ENCODE results near the gene NKD1.
A peak's percentile ranks its signal among the peaks of the same experiment; 100 is the strongest.

NKD1 gene

GRCh38 chr16:50676684-50677225 is 128.6 kb downstream of the NKD1 start:
- no peak for DNase-seq

GRCh38 chr16:50677351-50677750 is 129.2 kb downstream of the NKD1 start:
- DNase-seq, result no peak

GRCh38 chr16:50678531-50678930 is 130.3 kb downstream of the NKD1 start:
- no peak for DNase-seq

DNA sequence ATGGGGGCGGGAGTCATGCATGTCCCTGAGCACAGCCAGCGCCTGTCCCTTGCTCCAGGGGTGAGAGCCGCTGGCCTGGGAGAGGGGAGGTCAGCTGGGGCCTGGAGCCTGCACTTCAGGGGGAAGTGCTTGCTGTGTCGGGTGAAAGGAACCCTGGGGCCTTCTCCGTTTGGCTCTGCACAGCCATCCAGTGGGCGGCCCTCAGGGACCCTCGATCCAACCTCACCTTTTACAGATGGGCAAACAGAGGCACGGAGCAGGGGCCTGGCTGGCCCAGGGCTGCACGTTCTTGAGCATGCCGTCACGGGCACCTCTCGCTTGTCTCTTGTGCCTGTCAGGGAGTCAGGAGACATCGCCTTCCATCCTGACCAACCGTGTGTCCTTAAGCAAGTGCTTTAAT is 131.1 kb downstream of the NKD1 start:
- no peak for DNase-seq

GRCh38 chr16:50679676-50680555 is 131.7 kb downstream of the NKD1 start:
- DNase-seq, result no peak

- no peak for DNase-seq
Measured at GRCh38 chr16:50680556-50680893, 132.3 kb downstream of the NKD1 start.

- DNase-seq, result no peak
Measured at GRCh38 chr16:50681021-50681885, 133.1 kb downstream of the NKD1 start, which contains the start of gene SNX20. Gene SNX20, minus strand, starts transcription at chr16:50681312. Its CDS starts 3,786 bp downstream, at chr16:50677526.

DNA sequence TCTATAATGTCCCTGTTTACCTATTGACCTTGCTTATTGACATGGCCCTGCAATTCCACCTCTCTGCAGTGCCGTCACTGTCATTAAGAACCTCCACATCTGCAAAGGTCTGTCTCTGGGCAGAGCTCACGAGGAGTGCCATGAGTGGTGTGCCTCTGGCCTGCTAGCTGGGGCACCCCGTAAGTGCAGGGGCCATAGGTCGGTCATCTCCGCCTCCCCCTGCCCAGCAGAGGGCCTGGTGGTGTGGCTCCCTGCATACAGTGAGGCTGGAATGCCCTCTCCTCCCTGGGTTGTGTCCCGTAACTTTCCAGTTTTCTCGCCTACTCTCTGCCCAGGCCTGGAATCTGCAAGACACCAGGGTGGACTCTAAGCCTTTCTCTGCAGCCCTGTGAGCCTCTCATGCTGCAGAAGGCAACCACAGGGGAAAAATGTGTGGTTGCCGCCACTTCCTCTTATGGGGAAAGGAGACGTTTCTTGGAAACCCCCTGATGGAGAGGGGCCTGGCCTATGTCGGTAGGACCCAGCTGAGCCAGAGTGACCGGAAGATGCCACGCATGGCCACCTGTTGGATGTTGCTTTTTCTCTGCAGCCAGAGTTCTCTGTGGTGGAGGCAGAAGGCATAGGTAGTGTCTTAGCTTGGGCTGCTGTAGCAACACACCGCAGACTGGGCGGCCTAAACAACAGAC is 135.6 kb downstream of the NKD1 start:
- DNase-seq, result no peak

- no peak for DNase-seq
Measured at GRCh38 chr16:50684823-50685461, 136.7 kb downstream of the NKD1 start.

DNA sequence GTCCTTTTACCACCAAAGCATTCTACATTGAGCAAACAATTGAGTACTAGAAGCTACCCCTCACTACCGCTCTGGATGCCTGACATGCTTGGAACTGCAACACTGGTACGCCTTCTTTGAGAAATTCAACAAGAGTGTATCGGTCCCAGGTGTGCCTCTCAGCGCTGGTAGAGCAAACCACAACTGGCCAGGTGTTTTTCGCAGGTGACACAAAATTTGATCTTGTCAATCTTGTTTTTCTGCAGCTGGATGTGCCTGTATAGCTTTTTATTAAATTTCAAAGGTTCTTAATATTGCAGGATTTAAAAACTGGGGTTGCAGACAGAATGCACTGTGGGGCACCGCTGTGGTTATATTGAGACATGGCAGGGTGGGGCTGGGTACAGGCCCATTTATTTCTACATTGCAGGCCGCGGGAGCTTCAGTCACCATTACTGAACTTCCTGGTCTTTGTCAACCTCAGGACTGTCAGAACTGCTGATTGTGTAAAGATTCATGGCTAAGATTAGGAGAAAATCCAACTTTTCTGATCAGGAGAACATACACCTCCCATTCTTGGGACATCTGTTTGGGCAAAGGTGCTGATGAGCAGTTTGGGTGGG is 137.4 kb downstream of the NKD1 start:
- no peak for DNase-seq

- DNase-seq, result no peak
Measured at GRCh38 chr16:50688083-50688482, 139.9 kb downstream of the NKD1 start.

DNA sequence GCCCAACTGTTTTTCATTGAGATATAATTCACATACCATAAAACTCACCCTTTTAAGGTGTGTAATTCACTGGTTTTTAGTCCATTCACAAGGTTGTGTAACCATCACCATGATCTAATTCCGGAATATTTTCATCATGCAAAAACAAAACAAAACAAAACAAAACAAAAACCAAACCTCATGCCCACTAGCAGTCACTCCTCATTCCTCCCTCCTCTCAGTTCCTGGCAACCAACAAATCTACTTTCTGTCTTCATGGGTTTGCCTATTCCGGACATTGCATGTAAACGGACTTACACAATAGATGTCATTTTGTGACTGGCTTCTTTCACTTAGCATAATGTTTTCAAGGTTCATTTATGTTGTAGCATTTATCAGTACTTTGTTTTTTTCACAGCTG is 140.7 kb downstream of the NKD1 start:
- DNase-seq, result no peak

DNA sequence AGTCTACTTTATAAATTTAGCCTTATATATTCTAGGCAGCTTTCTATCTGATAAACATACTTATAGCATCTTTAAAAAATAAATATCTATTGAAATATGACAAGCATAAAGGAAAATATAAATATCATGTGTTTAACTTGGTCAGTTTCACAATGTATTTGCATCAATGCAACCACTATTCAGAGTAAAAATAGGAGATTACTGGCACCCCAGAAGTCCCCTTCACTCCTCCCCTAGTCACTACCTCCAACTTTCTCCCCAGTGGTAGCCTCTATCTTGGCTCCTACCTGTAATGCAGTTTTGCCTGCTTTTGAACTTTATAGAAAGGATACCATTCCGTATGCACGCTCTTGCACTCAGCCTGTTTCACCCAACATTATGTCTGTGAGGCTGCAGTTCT is 142.0 kb downstream of the NKD1 start:
- DNase-seq, result no peak

DNA sequence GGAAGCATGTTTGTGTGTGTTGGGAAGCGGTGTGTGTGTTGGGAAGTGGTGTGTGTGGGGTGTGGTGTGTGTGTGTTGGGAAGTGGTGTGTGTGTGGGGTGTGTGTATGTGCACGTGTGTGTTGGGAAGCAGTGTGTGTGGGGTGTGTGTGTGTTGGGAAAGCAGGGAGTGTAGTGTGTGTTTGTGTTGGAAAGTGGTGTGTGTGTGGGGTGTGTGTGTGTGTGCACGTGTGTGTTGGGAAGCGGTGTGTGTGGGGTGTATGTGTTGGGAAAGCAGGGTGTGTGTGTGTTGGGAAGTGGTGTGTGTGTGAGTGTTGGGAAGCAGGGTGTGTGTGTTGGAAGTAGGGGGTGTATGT is 144.4 kb downstream of the NKD1 start:
- no peak for DNase-seq

DNA sequence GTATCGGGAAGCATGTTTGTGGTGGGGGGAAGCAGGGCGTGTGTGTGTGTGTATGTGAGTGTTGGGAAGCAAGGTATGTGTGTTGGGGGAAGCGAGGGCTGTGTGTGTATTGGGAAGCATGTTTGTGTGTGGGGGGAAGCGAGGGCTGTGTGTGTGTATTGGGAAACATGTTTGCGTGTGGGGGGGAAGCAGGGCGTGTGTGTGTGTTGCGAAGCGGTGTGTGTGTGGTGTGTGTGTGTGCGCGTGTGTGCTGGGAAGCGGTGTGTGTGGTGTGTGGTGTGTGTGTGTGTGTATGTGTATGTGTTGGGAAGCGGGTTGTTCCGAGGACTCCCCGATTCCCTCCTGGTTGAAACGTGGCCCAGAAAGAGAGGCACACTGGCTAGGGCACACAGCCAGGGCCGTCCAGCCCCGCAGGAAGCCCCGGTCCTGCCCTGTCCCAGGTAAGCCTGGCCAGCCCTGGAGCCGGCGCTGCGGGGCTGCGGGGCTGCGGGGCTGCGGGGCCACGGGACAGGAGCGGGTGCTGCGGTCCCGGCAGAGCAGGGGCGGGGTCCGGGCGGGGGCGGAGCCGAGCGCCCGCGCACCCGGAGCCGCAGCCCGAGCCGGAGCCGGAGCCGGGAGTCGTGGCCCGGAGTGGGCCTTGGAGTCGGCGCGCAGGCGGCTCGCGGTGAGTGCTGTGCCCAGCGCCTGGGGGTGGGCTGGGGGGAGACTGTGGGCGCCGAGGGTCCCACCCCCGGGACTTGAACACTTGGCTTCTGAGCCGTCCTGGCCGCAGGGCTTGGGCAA is 145.0 kb downstream of the NKD1 start, which contains the start of gene NOD2:
Gene NOD2 (plus strand): TSS at position 608 of the 783 bp plus-strand sequence. CDS start 5,890 bp downstream, outside the sequence.
- no peak for DNase-seq

GRCh38 chr16:50694206-50694605 is 146.0 kb downstream of the NKD1 start:
- no peak for DNase-seq

GRCh38 chr16:50695017-50696000 is 147.1 kb downstream of the NKD1 start:
- no peak for DNase-seq

DNA sequence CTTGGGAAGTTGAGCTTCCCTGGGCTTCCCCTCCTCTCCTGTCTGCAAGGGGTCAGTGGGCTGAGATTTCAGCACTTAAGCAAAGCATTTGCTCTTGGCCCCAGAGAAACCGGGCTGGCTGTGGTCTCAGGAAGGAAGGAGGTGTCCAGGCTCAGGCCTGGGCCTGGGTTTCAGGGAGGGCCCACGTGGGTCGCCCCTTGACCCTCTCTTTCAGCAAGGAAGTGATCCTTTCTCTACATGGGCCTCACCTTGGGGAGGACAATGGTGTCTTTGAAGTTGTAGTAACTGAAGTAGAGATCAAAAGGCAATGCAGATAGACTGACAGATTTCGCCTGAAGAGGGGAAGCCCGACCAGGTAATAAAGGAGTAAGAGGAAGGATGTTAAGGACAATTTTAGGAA is 147.9 kb downstream of the NKD1 start:
- no peak for DNase-seq

- peak; percentile 48 for DNase-seq
Measured at GRCh38 chr16:50696575-50697420, 148.6 kb downstream of the NKD1 start.
